HG02885 (cell line): ENCODE results near the gene LBH.

Experiments used
- ATAC-seq: cut with Tn5 transposase; IDR thresholded peaks from one replicate; pipeline ENCODE4 v1.9.1; 2021; ENCODE audit warnings: mild to moderate bottlenecking; ENCODE audit not compliant: unreplicated experiment, poor library complexity

LBH gene

DNA sequence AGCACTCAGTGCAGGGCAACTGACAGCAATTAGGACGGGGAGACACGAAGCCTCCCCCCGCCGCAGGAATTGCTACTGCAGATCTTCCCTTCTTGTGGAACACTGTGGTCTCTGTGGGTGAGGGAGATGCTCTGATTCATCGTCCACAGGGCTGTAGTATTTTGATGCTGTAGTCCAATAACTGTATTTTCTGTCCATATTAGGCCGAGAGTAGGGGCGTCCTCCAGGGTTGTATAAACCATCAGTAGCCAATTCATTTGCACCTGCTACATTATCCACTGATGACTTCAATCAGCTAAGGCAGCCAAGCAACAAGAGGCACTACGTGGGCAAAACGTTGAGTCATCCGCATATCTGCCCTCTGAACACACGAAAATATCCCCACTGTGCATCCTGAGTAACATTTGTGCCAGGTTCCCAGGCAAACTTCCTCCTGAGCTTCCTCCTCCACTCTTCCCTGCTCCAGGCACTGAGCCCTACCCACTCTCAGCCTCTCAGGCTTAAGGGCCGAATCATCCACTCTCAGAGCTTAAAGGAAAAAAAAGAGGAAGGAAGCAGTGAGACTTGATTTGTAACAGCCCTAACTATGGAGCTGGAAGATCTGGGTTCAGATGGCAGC lies 62.1 kb downstream of the LBH start:
- no peak for ATAC-seq

- ATAC-seq, result no peak
Measured at GRCh38 chr2:30294133-30294532, 62.8 kb downstream of the LBH start.

DNA sequence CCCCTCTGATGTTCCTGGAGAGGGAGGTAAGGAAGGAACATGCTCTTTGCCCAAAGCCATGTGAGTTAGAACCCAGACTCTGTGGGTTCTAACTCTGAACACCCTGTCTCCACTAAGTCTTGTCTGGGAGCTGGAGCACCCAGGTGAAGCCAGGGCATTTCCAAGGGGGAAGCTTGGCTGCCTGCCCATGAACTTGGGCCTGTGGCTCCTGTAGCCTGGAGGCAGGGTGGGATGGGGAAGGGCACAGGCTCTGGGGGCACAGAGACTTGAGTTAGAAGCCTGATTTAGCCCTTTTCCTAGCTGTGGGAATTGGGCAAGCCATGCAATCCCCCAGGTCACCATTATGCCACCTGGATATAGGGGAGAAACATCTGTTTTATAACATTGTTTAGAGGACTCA lies 65.2 kb downstream of the LBH start:
- no peak for ATAC-seq

DNA sequence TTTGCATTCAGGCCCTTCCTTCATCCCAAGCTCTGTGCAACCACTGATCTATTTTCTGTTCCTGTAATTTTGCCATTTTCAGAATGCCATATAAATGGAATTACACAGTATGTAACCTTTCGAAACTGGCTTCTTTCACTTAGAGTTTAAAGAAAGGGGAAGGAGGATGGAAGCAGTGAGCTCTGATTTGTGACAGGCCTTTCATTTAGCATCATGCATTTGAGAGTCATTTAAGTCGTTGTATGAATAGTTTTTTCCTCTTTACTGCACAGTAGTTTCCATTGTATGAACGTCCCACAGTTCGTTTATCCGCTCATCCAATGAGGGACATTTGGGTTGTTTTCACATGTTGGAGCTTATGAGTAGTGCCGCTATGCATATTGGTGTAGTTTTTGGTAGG lies 67.0 kb downstream of the LBH start:
- peak; percentile 58 for ATAC-seq

- no peak for ATAC-seq
Measured at GRCh38 chr2:30300122-30300455, 68.8 kb downstream of the LBH start.

DNA sequence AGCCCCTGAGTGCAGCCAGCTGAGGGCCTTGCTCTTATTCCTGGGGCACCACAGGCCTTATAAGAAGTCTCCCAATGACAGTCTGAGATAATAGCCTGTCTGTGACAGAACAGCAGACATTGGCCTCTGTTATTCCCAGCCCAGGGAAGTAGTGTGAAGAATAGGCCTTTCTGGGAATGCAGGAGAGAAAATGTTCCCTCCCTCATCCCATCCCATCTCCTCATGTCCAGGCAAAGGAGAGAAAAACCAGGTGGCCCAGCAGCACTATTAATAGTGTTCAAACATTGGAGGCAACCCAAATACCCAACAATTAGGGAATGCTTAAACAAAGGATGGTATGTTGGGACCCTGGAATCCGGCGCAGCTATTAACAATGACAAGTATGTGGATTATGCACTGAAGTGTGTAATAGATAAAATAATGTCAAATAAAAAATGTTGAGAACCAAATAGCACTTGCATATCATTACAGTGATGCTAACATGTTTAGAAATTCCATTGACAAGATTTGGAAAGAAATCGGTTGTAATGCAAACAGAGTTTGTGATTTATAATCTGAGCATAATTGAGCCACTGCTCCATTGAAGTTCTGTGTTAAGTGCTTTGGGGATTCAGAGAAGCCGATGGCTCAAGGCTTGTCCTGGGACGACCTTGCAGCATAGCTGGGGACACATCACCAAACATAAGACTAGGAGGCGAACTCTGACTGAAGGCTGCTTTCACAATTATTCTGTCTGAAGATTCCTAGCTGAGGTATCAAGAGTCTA lies 69.3 kb downstream of the LBH start:
- no peak for ATAC-seq

DNA sequence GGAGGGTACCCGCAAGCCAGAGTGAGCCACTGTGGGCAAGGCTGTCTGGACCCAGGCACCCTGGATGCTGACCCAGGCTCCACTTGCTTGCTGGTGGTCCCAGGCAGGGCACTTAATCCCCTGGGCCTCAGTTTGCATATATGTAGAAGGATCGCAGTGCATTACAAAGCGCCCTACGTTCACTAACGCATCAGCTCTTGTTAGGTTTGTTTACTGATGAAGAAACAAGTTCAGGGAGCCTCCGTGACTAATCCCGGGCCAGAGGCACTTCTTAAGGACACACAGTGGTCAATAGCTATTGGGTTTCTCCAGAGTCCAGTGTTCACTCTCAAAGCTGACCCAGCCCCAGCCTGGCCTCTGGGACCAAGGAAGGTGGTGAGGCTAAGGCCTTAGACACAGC lies 70.2 kb downstream of the LBH start:
- no peak for ATAC-seq

DNA sequence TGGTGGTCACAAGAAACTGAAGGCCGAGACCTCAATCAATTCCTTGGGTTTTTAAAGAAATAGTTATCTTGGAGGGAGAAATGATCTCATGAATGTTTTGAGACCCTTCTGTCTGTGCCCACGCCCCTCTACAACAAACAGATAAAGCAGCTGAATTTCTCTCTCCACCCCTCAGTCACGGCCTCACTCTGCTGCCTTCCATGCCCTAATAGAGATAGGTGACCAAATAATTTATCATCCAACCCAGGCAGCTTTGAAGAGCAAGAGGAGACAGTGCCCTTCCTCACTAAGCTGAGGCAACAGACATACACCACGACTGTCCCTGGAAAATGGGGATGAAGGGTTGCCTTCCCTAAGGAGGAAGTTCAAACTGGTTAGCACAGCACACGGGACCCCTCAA lies 71.2 kb downstream of the LBH start:
- no peak for ATAC-seq

DNA sequence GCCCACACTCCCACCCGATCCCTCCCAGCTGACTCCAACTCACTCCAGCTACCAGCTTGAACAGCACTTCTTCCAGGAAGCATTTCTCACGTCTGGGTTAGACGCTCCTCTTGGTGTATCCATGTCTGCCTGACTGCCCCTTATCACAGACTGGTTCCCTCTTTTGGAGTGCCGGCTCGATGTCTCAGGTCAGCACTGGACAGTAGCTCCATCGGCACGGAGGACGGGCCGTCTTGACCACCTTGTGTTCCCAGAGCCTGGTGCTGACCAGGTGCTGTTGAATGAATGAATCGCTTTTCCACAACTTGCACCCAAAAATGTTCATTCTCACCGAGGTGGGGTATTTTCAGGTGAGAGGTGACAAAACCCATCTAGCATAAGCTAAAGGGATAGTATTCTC lies 71.8 kb downstream of the LBH start:
- no peak for ATAC-seq

DNA sequence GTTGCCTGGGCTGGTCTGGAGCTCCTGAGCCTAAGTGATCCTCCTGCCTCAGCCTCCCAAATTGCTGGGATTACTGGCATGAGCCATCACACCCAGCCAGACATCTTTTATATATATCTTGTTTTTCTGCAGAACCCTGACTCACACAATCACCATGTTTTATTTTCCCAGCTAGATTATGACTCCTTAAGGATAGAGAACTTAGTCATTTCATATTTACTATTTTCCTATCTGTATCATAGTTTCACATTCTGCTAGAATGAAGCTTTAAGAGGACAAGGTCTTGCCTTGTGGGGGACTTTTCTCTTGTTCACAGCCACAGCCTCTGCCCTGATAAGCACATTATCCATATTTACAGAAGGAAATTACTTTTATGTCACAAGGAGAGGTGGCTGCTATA lies 73.9 kb downstream of the LBH start:
- ATAC-seq, result no peak

DNA sequence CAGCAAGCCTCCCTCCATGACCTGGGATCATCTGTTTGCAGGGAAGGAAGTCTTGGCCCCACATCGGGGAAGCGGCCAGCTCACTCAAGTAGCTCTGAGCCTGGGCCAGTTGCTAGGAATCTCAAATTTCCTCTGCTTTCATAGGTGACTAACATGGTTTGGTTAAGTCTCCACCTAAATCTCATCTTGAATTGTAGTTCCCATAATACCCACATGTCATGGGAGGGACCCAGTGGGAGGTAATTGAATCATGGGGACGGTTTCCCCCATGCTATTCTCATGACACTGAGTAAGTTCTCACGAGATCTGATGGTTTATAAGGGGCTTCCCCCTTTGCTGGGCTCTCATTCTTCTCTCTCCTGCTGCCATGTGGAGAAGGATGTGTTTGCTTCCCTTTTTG lies 75.2 kb downstream of the LBH start:
- ATAC-seq, result no peak

DNA sequence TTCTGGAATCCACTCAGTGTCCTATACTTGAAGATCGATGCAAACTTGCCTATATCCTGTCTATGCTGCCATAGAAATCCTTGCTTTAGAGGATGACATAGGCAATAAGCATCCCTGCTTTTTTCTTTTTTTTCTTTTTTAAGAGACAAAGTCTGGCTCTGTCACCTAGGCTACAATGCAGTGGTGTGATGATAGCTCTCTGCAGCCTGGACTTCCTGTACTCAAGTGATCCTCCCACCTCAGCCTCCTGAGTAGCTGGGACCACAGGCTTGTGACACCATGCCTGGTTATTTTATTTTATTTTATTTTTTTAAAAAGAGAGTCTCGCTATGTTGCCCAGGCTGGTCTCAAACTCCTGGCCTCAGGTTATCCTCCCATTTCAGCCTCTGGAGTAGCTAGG lies 76.9 kb downstream of the LBH start:
- no peak for ATAC-seq
